ENCODE results near the gene FNDC3B.

DNA sequence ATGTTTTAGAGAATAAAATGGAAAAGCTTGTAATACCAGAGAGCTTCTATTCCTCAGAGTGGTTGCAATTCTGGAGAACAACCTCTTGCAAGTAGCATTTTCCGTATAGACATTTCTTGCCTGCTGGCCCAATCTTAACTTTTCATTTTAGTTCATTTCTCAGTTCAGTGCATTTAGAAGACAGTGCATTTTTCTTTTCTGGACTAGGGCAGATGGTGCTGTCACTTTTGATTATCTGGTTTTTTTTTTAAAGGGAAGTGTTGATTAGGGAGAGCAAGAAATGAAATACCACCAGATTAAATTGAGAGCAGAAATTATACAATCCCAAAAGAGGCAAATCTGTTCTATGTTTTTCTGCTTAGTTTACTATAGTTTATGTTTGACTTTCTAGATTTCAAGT lies 236.2 kb downstream of the FNDC3B start:
- TF ChIP-seq EZH2 (IDR thresholded peaks at IDR 0.05; ENCODE audit: borderline replicate concordance, insufficient read depth, low read depth, low read length, poor library complexity, severe bottlenecking): no peak
- TF ChIP-seq, protein P1, sequence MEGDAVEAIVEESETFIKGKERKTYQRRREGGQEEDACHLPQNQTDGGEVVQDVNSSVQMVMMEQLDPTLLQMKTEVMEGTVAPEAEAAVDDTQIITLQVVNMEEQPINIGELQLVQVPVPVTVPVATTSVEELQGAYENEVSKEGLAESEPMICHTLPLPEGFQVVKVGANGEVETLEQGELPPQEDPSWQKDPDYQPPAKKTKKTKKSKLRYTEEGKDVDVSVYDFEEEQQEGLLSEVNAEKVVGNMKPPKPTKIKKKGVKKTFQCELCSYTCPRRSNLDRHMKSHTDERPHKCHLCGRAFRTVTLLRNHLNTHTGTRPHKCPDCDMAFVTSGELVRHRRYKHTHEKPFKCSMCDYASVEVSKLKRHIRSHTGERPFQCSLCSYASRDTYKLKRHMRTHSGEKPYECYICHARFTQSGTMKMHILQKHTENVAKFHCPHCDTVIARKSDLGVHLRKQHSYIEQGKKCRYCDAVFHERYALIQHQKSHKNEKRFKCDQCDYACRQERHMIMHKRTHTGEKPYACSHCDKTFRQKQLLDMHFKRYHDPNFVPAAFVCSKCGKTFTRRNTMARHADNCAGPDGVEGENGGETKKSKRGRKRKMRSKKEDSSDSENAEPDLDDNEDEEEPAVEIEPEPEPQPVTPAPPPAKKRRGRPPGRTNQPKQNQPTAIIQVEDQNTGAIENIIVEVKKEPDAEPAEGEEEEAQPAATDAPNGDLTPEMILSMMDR (IDR thresholded peaks at IDR 0.05): no peak

Measured in B cell (primary cell).